ENCODE data around the gene ANP32E. TPM values are rescaled to one million over a fixed set of nuclear protein-coding genes. Genes with fewer than 3 reads are reported as not detected.
"Not testable (repeated sequence)": the region's sequence is repeated elsewhere in the genome, so short reads cannot be mapped to it uniquely, and the experiment has no call there.

Gene ANP32E
- total and polyA plus RNA-seq, 8 donors: 4.8 to 15.3 (median 8.7) TPM

DNA sequence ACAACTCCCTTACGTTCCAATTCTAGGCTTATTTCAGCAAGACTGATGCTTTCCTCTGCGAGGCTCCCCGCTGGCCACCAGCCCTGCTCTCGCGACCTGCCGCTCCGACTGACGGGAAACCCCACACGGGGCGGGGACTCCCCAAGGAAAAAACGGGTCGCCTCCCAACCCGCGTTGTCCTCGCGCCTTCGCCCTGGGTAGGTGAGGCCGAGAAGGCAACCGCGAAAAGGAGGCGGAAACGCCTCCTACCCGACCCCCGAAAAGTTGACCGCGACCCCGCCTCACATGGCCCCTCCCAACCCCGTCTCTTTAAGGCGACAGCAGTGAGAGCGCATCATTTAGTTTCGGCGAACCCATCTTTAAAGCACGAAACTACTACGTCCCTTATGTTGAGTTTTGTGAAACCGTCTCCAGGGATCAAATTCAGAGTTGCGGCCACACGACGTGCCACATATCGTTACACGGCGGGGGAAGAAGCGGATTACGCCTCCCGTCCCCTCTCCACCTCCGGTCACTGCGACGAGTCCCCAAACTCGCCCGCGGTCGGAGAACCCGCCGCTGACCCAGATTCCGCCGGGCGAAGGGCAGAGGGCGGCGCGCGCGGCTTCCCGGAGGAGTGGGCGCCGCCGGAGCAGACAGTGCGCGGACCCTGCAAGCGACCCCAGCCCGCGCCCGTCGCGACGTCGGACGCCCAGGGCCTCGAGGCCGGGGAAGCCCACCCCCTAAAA lies 1.2 kb downstream of the ANP32E start:
- Histone ChIP-seq H3K27me3 (no peaks in the 10 kb centered on the region), H3K4me1 (peaks cover 0 to 4% (median 3%) of the 10 kb centered on the region in 3 donors), H3K27ac (peak overlapping the region; percentile 71 to 92 (median 84)), H3K36me3 (no peaks in the 10 kb centered on the region), H3K9me3 (no peaks in the 10 kb centered on the region), H3K4me3 (peak overlapping the region; percentile 26 to 70 (median 54))
- ATAC-seq: peak; percentile 44 to 74 (median 62)
- 0 to 1% methylated on average over 75 to 78 of the region's 78 CpGs for WGBS, 2 donors
- peak; percentile 69 to 85 (median 76) for DNase-seq
- FAIRE-seq: no peak
- TF ChIP-seq, protein P1, sequence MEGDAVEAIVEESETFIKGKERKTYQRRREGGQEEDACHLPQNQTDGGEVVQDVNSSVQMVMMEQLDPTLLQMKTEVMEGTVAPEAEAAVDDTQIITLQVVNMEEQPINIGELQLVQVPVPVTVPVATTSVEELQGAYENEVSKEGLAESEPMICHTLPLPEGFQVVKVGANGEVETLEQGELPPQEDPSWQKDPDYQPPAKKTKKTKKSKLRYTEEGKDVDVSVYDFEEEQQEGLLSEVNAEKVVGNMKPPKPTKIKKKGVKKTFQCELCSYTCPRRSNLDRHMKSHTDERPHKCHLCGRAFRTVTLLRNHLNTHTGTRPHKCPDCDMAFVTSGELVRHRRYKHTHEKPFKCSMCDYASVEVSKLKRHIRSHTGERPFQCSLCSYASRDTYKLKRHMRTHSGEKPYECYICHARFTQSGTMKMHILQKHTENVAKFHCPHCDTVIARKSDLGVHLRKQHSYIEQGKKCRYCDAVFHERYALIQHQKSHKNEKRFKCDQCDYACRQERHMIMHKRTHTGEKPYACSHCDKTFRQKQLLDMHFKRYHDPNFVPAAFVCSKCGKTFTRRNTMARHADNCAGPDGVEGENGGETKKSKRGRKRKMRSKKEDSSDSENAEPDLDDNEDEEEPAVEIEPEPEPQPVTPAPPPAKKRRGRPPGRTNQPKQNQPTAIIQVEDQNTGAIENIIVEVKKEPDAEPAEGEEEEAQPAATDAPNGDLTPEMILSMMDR (IDR thresholded peaks at IDR 0.05): no peak
- intact Hi-C loops (cut with DNase I): no loop called here

DNA sequence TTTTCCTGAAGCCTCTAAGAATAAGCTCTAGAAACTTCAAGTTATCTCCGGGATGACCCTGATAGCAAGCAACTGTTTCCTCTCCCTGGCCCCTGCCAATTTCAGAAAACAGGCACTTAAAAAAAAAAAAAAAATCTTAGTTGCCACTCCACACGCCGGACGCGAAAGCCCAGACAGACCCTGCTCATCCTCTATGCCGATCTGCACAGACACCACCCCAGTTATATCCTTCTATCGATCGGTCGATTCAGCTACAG lies 1.7 kb downstream of the ANP32E start:
- DNase-seq: peak in 1 of 6 donors; percentile 22
- peak in 1 of 4 donors; percentile 6 for ATAC-seq
- Histone ChIP-seq H3K4me3 (peak overlapping the region; percentile 26 to 70 (median 54)), H3K36me3 (no peaks in the 10 kb centered on the region), H3K27ac (peak overlapping the region; percentile 71 to 92 (median 84)), H3K27me3 (no peaks in the 10 kb centered on the region), H3K9me3 (no peaks in the 10 kb centered on the region), H3K4me1 (peaks cover 0 to 4% (median 3%) of the 10 kb centered on the region in 3 donors)
- intact Hi-C loops (cut with DNase I): no loop called here
- no peak for FAIRE-seq
- WGBS, 2 donors: 0% methylated on average over 9 of the region's 9 CpGs
- TF ChIP-seq, protein P1 (IDR thresholded peaks at IDR 0.05): no peak

DNA sequence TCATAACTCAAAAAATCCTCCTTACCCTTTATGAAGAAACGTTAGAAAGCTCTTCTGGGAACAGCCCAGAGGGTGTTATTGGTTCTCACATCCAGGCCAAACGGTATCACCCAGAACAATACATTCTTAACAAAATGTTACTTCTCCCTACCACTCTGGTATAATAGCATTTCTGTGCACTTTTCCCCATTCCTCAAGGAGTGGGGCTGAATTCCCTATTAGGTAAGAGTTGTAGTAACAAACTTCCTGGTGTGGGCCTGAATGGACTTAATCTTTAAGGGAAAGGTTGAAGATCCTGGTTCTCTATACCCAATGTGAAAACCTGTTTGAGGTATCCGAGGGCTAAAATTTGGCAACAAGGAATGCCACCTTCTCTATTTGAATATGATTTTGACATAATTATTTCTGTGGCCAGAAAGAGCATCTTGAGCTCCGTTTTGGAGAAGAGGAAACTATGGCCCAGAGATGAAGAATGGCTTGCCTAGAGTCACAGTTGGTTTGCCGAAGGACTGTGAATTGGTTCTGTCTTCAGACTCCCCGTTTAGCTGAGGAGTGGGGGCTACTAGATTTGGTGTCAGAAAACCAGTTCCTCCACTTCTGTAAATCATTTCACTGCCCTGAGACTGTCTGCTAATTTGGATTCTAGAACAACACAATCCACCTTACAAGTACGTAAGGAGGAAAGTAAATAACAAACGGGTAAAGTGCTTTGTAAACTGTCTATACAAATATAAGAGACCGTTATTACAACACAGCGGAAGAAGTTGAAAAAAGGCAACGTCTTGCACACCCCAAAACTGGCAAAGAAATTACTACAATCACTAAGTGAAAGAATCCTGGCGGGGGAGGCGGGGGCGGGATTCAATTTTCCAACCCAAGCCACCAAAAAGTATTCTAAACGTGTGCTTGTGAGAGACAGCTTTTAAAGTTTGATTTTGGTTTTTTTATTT lies 2.3 kb downstream of the ANP32E start:
- Histone ChIP-seq H3K27ac (peak overlapping the region; percentile 71 to 92 (median 84)), H3K36me3 (no peaks in the 10 kb centered on the region), H3K4me1 (peaks cover 0 to 4% (median 3%) of the 10 kb centered on the region in 3 donors), H3K4me3 (peak overlapping the region; percentile 26 to 70 (median 54)), H3K27me3 (no peaks in the 10 kb centered on the region), H3K9me3 (no peaks in the 10 kb centered on the region)
- DNase-seq (peak in 1 of 6 donors; percentile 24), FAIRE-seq (no peak), ATAC-seq (peak; percentile 3 to 25 (median 9))
- intact Hi-C loops (cut with DNase I): no loop called here
- TF ChIP-seq, protein P1 (IDR thresholded peaks at IDR 0.05): no peak
- 8% methylated on average over 15 of the region's 15 CpGs for WGBS, 2 donors

DNA sequence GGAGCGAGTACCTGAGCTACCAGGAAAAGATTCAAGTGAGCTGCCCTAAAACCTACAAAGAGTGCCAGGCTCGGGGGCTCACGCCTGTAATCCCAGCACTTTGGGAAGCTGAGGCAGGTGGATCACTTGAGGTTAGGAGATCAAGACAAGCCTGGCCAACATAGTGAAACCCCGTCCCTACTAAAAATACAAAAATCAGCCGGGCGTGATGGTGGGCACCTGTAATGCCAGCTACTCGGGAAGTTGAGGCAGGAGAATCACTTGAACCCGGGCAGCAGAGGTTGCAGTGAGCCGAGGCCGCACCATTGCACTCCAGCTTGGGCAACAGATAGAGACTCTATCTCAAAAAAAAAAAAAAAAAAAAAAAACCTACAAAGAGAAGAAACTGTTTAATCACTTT lies 3.0 kb downstream of the ANP32E start:
- FAIRE-seq; intact Hi-C loops (cut with DNase I); H3K27me3 ChIP-seq; ATAC-seq; H3K4me1 ChIP-seq; H3K4me3 ChIP-seq; H3K36me3 ChIP-seq; DNase-seq; H3K9me3 ChIP-seq: not testable (repeated sequence)
- 90 to 95% methylated on average over 10 of the region's 10 CpGs for WGBS, 2 donors
- H3K27ac ChIP-seq: peak overlapping the region in 2 of 4 donors; percentile 90 to 92

DNA sequence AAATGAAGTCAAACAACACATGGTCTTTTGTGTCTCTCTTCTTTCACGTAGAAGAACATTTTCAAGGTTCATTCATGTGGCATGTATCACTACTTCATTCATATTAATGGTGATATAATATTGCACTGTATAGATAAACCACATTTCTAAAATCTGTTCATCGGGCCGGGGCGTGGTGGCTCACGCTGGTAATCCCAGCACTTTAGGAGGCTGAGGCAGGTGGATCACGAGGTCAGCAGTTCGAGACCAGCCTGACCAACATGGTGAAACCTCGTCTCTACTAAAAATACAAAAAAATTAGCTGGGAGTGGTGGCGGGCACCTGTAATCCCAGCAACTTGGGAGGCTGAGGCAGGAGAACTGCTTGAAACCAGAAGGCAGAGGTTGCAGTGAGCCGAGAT lies 7.7 kb downstream of the ANP32E start:
- DNase-seq; H3K4me3 ChIP-seq; H3K9me3 ChIP-seq; intact Hi-C loops (cut with DNase I); FAIRE-seq; H3K27ac ChIP-seq; H3K27me3 ChIP-seq; H3K4me1 ChIP-seq; ATAC-seq: not testable (repeated sequence)
- H3K36me3 ChIP-seq: peaks cover 0 to 25% (median 0%) of the 10 kb centered on the region in 3 donors
- 95 to 96% methylated on average over 10 of the region's 10 CpGs for WGBS, 2 donors

Measured in pancreas (tissue), 10 donors.